DLD1 (cell line): ENCODE results near the gene HNMT.
"Not testable (repeated sequence)": the region's sequence is repeated elsewhere in the genome, so short reads cannot be mapped to it uniquely, and the experiment has no call there.

Experiments
- in situ Hi-C: cut with HindIII; loops from 2 replicates; pipeline ENCODE4 v1.10.0; 2017; ENCODE audit warnings: low sequenced_read_pairs

HNMT gene

GRCh38 chr2:137973280-137973679 is 9.0 kb downstream of the HNMT start:
- in situ Hi-C loops: no loop called here

- in situ Hi-C loops: no loop called here
These were observed 11.3 kb downstream of the HNMT start for GRCh38 chr2:137975280-137976271.

GRCh38 chr2:137976274-137976673 is 12.0 kb downstream of the HNMT start:
- in situ Hi-C loops: no loop called here

GRCh38 chr2:137977790-137978189 is 13.5 kb downstream of the HNMT start:
- in situ Hi-C loops: no loop called here

GRCh38 chr2:137980459-137980858 is 16.2 kb downstream of the HNMT start:
- in situ Hi-C loops: no loop called here

- in situ Hi-C loops: no loop called here
These were observed 16.9 kb downstream of the HNMT start for GRCh38 chr2:137981112-137981656.

GRCh38 chr2:137983581-137983980 is 19.3 kb downstream of the HNMT start:
- in situ Hi-C loops: no loop called here

- in situ Hi-C loops: no loop called here
These were observed 22.0 kb downstream of the HNMT start for GRCh38 chr2:137986268-137986667.

- in situ Hi-C loops: no loop called here
These were observed 22.7 kb downstream of the HNMT start for GRCh38 chr2:137987011-137987410.

GRCh38 chr2:137991078-137991477 is 26.8 kb downstream of the HNMT start:
- in situ Hi-C loops: no loop called here

- in situ Hi-C loops: no loop called here
These were observed 27.9 kb downstream of the HNMT start for GRCh38 chr2:137992039-137992646.

- in situ Hi-C loops: not testable (repeated sequence)
These were observed 29.6 kb downstream of the HNMT start for GRCh38 chr2:137993715-137994476.

GRCh38 chr2:137995368-137995767 is 31.1 kb downstream of the HNMT start:
- in situ Hi-C loops: not testable (repeated sequence)

- in situ Hi-C loops: not testable (repeated sequence)
These were observed 31.9 kb downstream of the HNMT start for GRCh38 chr2:137996158-137996557.

GRCh38 chr2:137997733-137998132 is 33.5 kb downstream of the HNMT start:
- in situ Hi-C loops: no loop called here

- in situ Hi-C loops: no loop called here
These were observed 34.2 kb downstream of the HNMT start for GRCh38 chr2:137998503-137998902.

- in situ Hi-C loops: no loop called here
These were observed 35.0 kb downstream of the HNMT start for GRCh38 chr2:137999273-137999672.

- in situ Hi-C loops: no loop called here
These were observed 35.7 kb downstream of the HNMT start for GRCh38 chr2:138000009-138000408.

- in situ Hi-C loops: no loop called here
These were observed 36.5 kb downstream of the HNMT start for GRCh38 chr2:138000796-138001195.

- in situ Hi-C loops: no loop called here
These were observed 39.1 kb downstream of the HNMT start for GRCh38 chr2:138003411-138003810.

GRCh38 chr2:138007431-138007830 is 43.2 kb downstream of the HNMT start:
- in situ Hi-C loops: no loop called here
